Left renal pelvis (tissue), 4 donors: Measurements from ENCODE around the gene DCTN2. TPM values are rescaled to one million over a fixed set of nuclear protein-coding genes. Genes with fewer than 3 reads are reported as not detected.
"Not testable (repeated sequence)": the region's sequence is repeated elsewhere in the genome, so short reads cannot be mapped to it uniquely, and the experiment has no call there.

Experiments
- DNase-seq, 4 donors: peaks; one replicate each; pipeline ENCODE4 v3.0.0-alpha.2; 2013; ENCODE audit warnings: low read depth in 4 of 4, low spot score in 3 of 4
- polyA plus RNA-seq, 4 donors: library from polyadenylated mRNA; unstranded; fragments of 120-200 nt; gene quantifications; one replicate each; pipeline ENCODE4 v1.2.1, GENCODE V29; 2013; ENCODE audit not compliant: insufficient read length in 4 of 4

Gene DCTN2
- polyA plus RNA-seq = 100 to 1,000 TPM; 144 to 176 (median 167) TPM

GRCh38 chr12:57546438-57547287 is at the start of gene DCTN2:
TSS of gene DCTN2 (minus strand) at chr12:57547192. CDS start at chr12:57547063, 129 bp downstream.
- peak; percentile 87 to 94 (median 90) for DNase-seq

- no peak for DNase-seq
Observed at GRCh38 chr12:57593187-57593586, 46.2 kb upstream of the DCTN2 start.

- DNase-seq = no peak
Observed at GRCh38 chr12:57592551-57593165, 45.7 kb upstream of the DCTN2 start.

GRCh38 chr12:57591782-57592325 is 44.9 kb upstream of the DCTN2 start:
- DNase-seq = no peak

GRCh38 chr12:57590864-57591781 is 44.1 kb upstream of the DCTN2 start, which contains the start of gene PIP4K2C:
TSS of gene PIP4K2C (plus strand) at chr12:57591192. CDS start at chr12:57591290, 98 bp downstream.
- peak in 1 of 4 donors; percentile 69 for DNase-seq

- no peak for DNase-seq
Observed at GRCh38 chr12:57590479-57590863, 43.5 kb upstream of the DCTN2 start.

- DNase-seq = not testable (repeated sequence)
Observed at GRCh38 chr12:57588951-57589610, 42.1 kb upstream of the DCTN2 start.

- no peak for DNase-seq
Observed at GRCh38 chr12:57586832-57587429, 39.9 kb upstream of the DCTN2 start.

GRCh38 chr12:57586128-57586527 is 39.1 kb upstream of the DCTN2 start:
- no peak for DNase-seq

- no peak for DNase-seq
Observed at GRCh38 chr12:57585156-57585555, 38.2 kb upstream of the DCTN2 start.

GRCh38 chr12:57584690-57585089 is 37.7 kb upstream of the DCTN2 start:
- DNase-seq = no peak

GRCh38 chr12:57584050-57584449 is 37.1 kb upstream of the DCTN2 start:
- no peak for DNase-seq

GRCh38 chr12:57583008-57583831 is 36.2 kb upstream of the DCTN2 start:
- peak in 3 of 4 donors; percentile 52 to 69 (median 59) for DNase-seq

- no peak for DNase-seq
Observed at GRCh38 chr12:57582440-57582839, 35.4 kb upstream of the DCTN2 start.

- DNase-seq = no peak
Observed at GRCh38 chr12:57581802-57582201, 34.8 kb upstream of the DCTN2 start.

GRCh38 chr12:57580466-57580795 is 33.4 kb upstream of the DCTN2 start:
- DNase-seq = no peak

- DNase-seq = no peak
Observed at GRCh38 chr12:57579677-57580465, 32.9 kb upstream of the DCTN2 start.

GRCh38 chr12:57579011-57579410 is 32.0 kb upstream of the DCTN2 start:
- DNase-seq = no peak
